HEK293 (cell line): ENCODE results near the gene TNKS1BP1.

Experiments
- GLI4 ChIP-seq: fragments of 450-650 bp; formaldehyde crosslinking; IDR thresholded peaks from 2 replicates; pipeline ENCODE4 v1.5.1; 2016; ENCODE audit warnings: missing biosample characterization, missing genetic modification characterization
- GLIS2 ChIP-seq: fragments of 450-650 bp; formaldehyde crosslinking; IDR thresholded peaks from 2 replicates; pipeline ENCODE4 v1.5.1; 2016; ENCODE audit warnings: missing biosample characterization, missing genetic modification characterization
- REPIN1 ChIP-seq: fragments of 450-650 bp; formaldehyde crosslinking; IDR thresholded peaks from 2 replicates; pipeline ENCODE4 v1.5.1; 2017; ENCODE audit warnings: missing biosample characterization, missing genetic modification characterization, low read depth
- ZNF544 ChIP-seq: fragments of 450-650 bp; formaldehyde crosslinking; IDR thresholded peaks from 2 replicates; pipeline ENCODE4 v1.5.0; 2017; ENCODE audit warnings: missing biosample characterization, missing genetic modification characterization
- ZSCAN30 ChIP-seq: fragments of 450-650 bp; IDR thresholded peaks from 2 replicates; pipeline ENCODE4 v1.5.1; 2018; ENCODE audit warnings: missing biosample characterization, mild to moderate bottlenecking, missing genetic modification characterization, moderate library complexity
- TF ChIP-seq, protein P1 (sequence below): fragments of 450-650 bp; formaldehyde crosslinking; IDR thresholded peaks from 2 replicates; pipeline ENCODE4 v1.5.1; 2016; ENCODE audit warnings: missing biosample characterization, missing genetic modification characterization
- TF ChIP-seq, protein P2 (sequence below): fragments of 450-650 bp; formaldehyde crosslinking; IDR thresholded peaks from 2 replicates; pipeline ENCODE4 v1.5.1; 2016; ENCODE audit warnings: missing biosample characterization, missing genetic modification characterization
- TF ChIP-seq, protein P3 (sequence below): fragments of 450-650 bp; formaldehyde crosslinking; IDR thresholded peaks from 2 replicates; pipeline ENCODE4 v1.5.1; 2016; ENCODE audit warnings: missing biosample characterization, missing genetic modification characterization

DNA sequence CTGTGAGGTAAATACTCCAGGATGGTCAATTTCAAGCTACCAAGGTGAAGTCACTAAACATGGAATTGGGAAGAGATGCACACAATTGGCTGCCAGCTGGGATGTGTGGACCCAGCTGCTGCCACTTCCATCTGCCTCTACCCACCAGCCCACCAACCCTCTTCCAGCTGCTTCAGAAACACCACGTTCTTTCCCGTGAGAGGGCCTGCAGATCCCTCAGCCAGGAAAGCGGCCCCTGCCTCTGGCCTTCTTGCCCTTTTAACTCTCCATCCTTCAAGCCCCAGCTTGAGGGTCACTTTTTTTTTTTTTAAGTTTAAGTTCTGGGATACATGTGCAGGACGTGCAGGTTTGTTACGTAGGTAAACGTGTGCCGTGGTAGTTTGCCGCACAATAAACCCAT lies 36.2 kb upstream of the TNKS1BP1 start:
- TF ChIP-seq, protein P1, sequence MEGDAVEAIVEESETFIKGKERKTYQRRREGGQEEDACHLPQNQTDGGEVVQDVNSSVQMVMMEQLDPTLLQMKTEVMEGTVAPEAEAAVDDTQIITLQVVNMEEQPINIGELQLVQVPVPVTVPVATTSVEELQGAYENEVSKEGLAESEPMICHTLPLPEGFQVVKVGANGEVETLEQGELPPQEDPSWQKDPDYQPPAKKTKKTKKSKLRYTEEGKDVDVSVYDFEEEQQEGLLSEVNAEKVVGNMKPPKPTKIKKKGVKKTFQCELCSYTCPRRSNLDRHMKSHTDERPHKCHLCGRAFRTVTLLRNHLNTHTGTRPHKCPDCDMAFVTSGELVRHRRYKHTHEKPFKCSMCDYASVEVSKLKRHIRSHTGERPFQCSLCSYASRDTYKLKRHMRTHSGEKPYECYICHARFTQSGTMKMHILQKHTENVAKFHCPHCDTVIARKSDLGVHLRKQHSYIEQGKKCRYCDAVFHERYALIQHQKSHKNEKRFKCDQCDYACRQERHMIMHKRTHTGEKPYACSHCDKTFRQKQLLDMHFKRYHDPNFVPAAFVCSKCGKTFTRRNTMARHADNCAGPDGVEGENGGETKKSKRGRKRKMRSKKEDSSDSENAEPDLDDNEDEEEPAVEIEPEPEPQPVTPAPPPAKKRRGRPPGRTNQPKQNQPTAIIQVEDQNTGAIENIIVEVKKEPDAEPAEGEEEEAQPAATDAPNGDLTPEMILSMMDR (tag by site-specific recombination), result no peak
- TF ChIP-seq REPIN1 (tag by site-specific recombination) (no peak), ZSCAN30 (tag by site-specific recombination) (no peak), GLIS2 (no peak), GLI4 (no peak), ZNF544 (tag by site-specific recombination) (no peak)
- TF ChIP-seq, protein P2, sequence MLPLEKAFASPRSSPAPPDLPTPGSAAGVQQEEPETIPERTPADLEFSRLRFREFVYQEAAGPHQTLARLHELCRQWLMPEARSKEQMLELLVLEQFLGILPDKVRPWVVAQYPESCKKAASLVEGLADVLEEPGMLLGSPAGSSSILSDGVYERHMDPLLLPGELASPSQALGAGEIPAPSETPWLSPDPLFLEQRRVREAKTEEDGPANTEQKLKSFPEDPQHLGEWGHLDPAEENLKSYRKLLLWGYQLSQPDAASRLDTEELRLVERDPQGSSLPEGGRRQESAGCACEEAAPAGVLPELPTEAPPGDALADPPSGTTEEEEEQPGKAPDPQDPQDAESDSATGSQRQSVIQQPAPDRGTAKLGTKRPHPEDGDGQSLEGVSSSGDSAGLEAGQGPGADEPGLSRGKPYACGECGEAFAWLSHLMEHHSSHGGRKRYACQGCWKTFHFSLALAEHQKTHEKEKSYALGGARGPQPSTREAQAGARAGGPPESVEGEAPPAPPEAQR (tag by site-specific recombination), result no peak
- TF ChIP-seq, protein P3, sequence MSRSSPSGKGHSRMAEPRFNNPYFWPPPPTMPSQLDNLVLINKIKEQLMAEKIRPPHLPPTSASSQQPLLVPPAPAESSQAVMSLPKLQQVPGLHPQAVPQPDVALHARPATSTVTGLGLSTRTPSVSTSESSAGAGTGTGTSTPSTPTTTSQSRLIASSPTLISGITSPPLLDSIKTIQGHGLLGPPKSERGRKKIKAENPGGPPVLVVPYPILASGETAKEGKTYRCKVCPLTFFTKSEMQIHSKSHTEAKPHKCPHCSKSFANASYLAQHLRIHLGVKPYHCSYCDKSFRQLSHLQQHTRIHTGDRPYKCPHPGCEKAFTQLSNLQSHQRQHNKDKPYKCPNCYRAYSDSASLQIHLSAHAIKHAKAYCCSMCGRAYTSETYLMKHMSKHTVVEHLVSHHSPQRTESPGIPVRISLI (tag by site-specific recombination), result no peak
